ENCODE measurements around the gene CHST15.

The CHST15 gene

GRCh38 chr10:124052561-124052960, 40.8 kb downstream of the CHST15 start:
- no peak for DNase-seq (ENCODE audit: low spot score)
- ChIA-PET CTCF (no interaction called here), POLR2A (ENCODE audit: low non-redundant PET) (no interaction called here)
- no peak for TF ChIP-seq CTCF (conservative IDR thresholded peaks at IDR 0.05; ENCODE audit: low read depth)
- H3K27ac ChIP-seq = no peak overlapping the region

- DNase-seq (ENCODE audit: low spot score) = no peak
- peak overlapping the region; percentile 62 for H3K27ac ChIP-seq
- CTCF ChIA-PET = interaction anchor here (0.7 kb wide), 1 partner anchor 340 kb away, joined by 3 read pairs; no protein-coding TSS in a partner anchor
- POLR2A ChIA-PET (ENCODE audit: low non-redundant PET) = no interaction called here
- no peak for TF ChIP-seq CTCF (conservative IDR thresholded peaks at IDR 0.05; ENCODE audit: low read depth)
These were observed 43.1 kb downstream of the CHST15 start for GRCh38 chr10:124050021-124051015.

GRCh38 chr10:124049484-124049883, 43.9 kb downstream of the CHST15 start:
- POLR2A ChIA-PET (ENCODE audit: low non-redundant PET) = no interaction called here
- H3K27ac ChIP-seq = peak overlapping the region; percentile 62
- no peak for TF ChIP-seq CTCF (conservative IDR thresholded peaks at IDR 0.05; ENCODE audit: low read depth)
- CTCF ChIA-PET = interaction anchor here (0.6 to 0.7 kb wide), 2 partner anchors 152 to 226 kb away, joined by 3 to 4 read pairs; no protein-coding TSS in a partner anchor
- peak; percentile 92 for DNase-seq (ENCODE audit: low spot score)

- TF ChIP-seq CTCF (conservative IDR thresholded peaks at IDR 0.05; ENCODE audit: low read depth) = no peak
- POLR2A ChIA-PET (ENCODE audit: low non-redundant PET) = no interaction called here
- no peak for DNase-seq (ENCODE audit: low spot score)
- CTCF ChIA-PET = interaction anchor here (0.6 to 0.7 kb wide), 3 partner anchors 45 to 225 kb away, joined by 3 to 5 read pairs (median 4); partner anchors contain the start of gene CHST15
- H3K27ac ChIP-seq = peak overlapping the region; percentile 62
These were observed 44.8 kb downstream of the CHST15 start for GRCh38 chr10:124048371-124049290.

GRCh38 chr10:124047427-124048152, 45.8 kb downstream of the CHST15 start:
- TF ChIP-seq CTCF (conservative IDR thresholded peaks at IDR 0.05; ENCODE audit: low read depth) = no peak
- DNase-seq (ENCODE audit: low spot score) = no peak
- ChIA-PET POLR2A (ENCODE audit: low non-redundant PET) (no interaction called here), CTCF (no interaction called here)
- H3K27ac ChIP-seq = no peak overlapping the region
